Activated effector memory CD4-positive, alpha-beta T cell treated with anti-CD3 and anti-CD28 coated beads, Interleukin-2, amount 50 U/mL, for 16 hours (primary cell): ENCODE data around the gene GNB1.
"Not testable (repeated sequence)": the region's sequence is repeated elsewhere in the genome, so short reads cannot be mapped to it uniquely, and the experiment has no call there.

ENCODE experiments used
- DNase-seq: peaks from one replicate; pipeline ENCODE4 v3.0.0-alpha.2; 2020

Gene GNB1

DNA sequence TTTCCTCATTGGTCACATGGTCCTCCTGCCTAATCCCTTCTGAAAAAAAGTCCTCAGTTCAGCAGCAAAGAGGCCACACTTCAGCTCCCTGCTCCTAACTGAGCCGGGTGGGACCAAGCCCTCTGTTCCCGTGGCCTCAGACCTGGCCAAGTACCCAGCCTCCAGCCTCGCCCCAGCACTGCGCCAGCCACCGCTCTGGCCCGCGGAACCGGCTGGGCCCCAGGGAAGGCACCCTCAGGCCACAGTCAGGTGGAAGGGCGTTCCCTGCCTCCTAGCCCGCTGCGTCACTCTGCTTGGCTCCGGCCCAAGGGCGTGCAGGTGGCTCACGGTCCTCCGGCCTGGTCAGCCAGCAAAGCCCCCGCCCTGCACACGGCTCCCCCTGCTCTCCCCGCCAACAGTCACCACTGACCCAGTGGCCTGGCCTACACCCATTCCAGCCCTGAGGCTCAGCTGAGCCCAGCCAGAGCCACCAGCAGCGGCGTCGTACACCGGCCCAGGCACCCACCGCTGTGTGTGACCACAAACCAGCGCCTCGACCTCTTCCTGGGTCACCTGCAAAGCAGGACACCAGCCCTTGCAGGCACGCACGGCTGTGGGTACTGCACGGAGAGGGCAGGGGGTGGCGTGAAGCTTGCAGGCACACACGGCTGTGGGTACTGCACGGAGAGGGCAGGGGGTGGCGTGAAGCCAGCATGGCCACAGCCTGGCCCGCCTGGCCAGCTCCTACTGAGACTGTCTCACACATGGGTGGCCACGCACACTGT is 132.0 kb downstream of the GNB1 start:
- DNase-seq: no peak

DNA sequence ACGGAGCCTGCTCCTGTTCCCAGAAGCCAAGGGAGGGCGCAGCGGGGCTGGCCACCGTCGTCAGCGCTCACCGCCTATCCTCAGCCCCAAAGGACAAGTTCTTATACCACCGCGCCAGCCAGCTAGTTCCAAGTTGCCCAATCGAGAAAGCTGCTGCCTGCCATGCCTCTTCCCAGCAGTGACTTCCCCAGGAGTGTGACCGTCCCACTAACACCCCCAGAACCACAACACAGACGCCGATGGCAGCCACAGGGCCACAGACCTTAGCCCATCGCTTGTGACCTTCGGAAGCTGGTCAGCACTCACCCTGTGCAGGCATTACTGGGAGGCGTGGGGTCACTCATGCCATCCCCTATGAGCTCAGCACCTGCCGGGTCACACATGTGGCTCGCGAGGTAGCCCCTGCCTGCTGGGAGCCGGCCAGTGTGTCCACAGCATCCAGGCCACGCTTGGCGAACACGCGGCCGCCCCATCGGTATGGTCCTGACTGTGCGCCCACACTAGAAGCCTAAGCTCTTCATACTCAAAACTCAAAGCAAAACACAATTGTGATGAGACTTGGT is 132.7 kb downstream of the GNB1 start:
- no peak for DNase-seq

DNA sequence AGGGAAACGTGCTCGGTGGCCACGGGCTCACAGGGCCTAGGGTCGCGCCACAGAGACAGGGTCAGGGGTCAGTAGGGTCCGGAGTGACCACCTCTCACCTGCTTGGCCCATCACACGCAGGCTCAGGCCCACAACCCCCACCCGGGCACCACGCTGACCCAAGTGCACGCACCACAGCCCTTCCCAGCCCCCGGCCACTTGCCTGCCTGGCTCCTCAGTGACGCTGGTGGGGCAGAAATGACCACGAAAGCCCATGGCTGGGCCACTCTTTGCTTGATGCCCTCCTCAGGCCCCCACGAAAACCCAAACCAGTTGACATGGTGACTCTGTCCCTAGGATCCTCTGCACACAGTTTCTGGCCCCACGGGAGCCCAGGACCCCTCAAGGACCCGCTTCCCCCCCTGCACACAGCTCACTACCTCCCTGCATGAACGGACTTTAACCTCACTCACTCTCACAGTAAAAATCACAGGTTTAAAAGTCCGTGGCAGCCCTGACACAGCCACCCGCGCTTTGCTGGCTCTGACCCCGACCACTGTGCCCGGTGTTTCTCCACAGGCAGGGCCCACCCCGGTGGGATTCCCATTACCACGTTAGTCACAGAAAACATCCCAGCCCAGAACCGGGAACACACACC is 133.3 kb downstream of the GNB1 start:
- DNase-seq: no peak

DNA sequence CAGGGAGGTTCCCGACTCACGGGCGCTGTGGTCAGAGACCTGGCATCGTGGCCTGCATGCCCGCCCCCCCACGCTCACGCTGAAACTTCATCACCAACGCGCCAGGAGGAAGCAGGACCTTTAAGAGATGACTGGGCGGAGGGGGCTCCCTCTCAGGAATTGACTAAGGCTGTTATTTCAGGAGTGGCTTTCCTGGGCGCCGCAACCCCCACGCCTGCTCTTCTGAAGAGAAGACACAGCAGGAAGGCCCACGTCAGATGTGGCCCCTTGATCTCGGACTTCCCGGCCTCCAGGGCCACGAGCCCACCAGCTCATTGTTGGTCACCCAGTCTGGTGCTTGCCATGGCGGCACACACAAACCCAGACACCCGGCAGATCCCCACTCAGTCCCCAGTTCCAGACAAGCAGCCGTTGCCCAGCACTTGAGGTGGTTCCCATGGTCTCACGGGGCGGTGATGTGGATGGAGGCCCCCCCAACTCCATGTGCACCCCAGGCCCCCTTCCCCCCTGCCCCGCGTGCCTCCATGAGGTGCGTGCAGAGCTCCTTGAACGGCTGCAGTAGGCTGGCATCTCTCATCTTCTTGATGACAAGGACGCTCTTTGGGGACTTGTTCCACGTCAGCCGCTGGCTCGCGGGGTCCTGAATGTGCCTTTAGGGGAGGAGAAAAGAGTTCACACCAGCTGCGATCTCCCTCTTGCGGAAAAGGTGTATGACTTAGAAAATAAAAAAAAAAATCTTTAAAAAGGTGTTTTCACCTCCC is 134.0 kb downstream of the GNB1 start:
- no peak for DNase-seq

DNA sequence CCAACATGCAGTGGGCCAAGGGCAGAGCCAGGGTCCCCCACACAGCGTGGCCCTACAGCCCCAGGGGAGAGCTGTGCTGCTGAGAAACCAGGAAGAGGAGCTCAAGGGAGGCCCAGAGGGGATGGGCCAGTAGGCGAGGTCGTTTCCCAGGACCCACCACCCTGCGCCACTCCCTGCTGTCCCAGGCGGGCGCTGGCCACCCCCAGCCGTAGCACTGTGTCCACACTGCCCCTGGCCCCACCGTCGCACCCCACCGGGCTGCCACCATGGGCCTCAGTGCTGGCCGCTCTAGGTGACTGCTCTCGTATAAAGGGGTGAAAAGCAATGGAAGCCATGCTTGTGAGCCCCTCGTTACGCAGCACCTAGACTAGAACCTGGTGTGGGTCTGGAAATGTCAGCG is 135.0 kb downstream of the GNB1 start:
- no peak for DNase-seq

GRCh38 chr1:1755426-1755825 is 135.5 kb downstream of the GNB1 start:
- DNase-seq: no peak

DNA sequence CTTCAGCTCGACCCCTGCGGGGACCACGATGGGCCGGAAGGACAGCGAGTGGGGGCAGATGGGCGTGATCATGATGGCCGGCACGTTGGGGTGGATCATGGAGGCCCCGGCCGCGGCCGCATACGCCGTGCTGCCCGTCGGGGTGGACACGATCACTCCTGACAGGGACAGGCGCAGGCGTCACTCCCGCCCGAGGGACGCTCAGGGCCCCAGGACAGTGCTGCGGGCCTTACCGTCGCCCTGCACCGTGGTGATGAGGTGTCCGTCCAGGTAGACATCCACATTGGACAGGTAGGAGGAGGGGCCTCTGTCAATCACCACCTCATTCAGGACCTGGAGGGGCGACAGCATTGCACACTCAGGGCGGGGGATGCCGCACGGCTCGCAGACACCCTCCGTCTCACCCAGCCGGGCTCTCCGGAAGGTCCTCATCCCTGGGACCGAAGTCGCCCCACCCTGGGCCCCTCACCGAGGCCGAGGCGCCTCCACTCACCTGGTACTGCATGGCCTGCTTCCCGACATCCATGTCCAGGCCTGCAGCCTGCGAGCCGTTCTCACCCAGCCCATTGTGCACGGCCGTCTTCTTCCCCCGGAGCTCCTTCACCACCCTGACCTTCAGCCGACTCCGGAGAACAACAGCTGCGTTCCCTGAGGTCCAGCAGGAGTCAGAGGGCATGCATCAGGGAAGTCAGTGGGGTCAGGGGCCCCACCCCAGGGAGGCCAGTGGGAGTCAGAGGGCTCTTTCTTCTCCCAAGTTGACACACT is 136.7 kb downstream of the GNB1 start:
- no peak for DNase-seq

GRCh38 chr1:1753607-1754005 is 137.3 kb downstream of the GNB1 start:
- no peak for DNase-seq

- no peak for DNase-seq
Observed at GRCh38 chr1:1752636-1753606, 138.0 kb downstream of the GNB1 start.

- no peak for DNase-seq
Observed at GRCh38 chr1:1752190-1752589, 138.7 kb downstream of the GNB1 start.

GRCh38 chr1:1749941-1750340 is 140.9 kb downstream of the GNB1 start:
- not testable (repeated sequence) for DNase-seq

DNA sequence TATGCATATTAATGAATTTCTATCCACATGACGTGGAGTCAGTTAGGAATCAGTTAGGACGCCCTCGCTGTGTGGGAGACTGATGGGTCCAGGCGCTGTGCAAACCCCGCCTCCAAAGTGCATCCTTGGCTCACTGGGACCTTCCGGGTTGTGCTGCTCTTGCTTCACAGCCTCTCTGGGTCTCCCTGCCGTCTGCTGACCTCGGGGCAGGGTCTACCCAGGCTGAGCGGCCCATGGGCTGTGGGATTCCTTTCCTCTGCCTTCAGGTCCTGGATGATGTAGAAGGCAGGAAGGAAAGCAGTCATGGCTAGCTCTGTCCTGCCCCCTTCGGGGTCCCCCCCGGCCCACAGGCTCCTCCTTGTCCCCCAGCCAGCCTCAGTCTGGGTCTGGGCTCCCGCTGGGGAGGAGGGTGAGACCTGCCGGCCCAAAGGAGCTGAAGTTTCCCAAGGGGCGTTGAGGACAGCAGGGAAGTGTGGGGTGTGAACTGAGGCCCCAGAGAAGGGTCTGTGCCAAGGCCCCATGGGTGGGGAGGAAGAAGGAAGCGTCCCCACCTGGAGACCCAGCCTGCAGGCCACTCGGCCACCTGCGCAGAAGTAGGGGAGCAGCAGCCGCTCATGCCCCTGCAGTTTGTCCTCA is 142.1 kb downstream of the GNB1 start:
- no peak for DNase-seq

DNA sequence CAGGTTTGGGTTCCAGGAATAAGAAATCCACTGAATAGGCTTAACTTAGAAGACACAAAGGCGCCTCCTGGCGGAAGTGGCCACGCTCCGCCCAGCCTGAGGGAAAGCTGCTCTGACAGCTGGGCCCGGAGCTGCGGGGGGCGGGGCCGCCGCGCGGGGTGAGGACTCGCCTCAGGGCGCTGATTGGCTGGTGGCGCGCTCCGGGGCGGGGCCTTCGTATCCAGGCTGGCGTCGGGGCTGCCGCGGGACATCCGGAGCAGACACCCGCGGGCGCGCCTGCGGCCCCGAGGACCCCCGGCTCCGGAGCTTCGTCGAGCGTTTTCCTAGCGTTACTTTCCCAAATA is 144.3 kb downstream of the GNB1 start:
- DNase-seq: not testable (repeated sequence)

DNA sequence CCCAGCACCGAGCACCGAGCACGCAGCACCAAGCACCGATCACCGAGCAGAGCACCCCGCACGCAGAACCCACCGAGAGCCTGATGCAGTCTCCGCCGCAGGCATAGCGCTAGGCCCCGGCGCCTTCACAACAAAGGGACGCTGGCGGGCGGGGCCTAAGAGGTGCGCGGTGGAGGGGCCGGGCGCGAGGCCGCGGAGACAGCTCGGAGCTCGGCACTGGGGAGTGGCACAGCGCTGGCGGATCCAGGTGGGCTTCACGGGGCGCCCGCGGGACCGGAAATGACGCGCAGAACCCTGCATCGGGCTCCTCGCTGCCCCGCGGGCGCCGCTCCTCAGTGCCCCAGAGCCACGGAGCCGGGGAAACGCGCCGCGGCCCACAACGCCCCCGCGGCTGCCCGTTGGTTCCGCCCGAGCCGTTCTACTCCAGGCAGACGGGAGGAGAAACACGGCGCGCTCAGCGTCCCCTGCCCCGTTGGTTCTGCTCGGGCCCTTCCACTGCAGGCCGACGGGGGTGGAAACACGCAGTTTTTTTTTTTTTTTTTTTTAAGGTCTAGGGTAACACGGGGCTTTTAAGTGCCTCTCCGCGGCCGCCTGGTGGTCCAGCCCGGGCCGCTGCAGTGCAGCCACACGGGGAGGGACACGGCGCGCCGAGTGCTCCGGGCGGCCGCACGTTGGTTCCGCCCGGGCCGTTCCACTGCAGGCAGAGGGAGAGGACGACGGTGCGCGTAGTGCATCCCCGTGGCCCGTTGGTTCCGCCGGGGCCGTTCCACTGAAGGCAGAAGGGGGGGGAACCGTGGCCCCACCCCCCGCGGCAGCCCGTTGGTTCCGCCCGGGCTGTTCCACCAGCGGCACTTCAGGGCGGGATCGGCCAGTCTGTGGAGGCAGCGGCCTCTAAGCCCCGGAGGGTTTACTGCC is 145.0 kb downstream of the GNB1 start:
- peak; percentile 97 for DNase-seq

DNA sequence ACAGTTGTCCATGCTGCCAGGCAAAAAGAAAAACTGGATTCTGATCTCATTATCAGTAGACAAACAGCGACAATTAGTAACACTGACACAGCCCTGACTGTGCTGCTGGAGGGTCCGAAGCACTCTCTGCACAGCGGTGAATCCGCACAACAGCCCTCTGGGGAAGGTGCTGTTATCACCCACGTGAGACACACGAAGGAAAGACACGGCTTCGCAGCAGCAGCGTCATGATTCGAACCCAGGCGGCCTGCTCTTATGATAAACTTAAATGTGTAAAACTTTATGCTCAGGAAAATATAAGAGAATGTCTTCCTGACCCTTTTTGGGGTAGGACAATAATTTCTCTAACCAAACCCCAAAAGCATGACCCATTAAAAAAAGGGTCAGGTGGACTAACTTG is 148.4 kb downstream of the GNB1 start:
- DNase-seq: not testable (repeated sequence)

DNA sequence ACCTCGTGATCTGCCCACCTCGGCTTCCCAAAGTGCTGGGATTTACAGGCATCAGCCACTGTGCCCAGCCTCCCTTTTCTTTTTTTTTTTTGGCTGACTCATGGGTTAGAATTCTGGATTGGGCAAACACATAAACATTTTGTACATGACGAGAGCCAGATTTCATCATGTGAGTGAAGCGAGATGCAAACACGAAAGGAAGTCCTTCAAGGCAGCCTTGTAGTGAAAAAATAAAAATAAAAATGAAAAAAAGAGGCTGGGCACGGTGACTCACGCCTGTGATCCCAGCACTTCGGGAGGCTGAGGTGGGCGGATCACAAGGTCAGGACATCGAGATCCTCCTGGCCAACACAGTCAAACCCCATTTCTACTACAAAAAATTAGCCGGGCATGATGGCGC is 149.9 kb downstream of the GNB1 start:
- DNase-seq: not testable (repeated sequence)

DNA sequence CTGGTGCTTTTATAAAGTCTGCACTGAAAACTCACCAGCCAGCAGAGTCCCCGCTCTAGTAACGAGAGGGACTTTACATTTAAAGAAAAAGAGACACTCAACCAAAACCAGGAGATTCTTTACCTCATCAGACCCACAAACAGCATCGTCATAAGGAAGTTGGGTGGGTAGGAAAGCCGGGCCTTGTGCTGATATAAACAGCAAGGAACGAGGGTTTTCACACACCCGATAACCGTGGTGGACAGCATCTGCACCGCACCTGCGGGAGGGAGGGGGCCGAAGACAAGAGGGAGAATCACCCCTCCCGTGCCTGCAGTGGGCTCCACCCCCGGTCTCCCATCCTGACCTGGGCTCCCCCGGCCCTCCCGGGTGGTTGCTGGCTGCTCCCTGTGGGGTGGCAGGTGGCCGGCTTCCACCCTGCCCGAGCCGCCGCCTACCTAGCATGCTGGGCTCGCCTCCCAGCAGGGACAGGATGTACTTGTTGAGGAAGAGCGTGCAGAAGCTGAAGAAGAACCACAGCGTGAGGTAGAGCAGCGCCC is 152.0 kb downstream of the GNB1 start:
- DNase-seq: not testable (repeated sequence)

- DNase-seq: not testable (repeated sequence)
Observed at GRCh38 chr1:1737675-1738590, 153.0 kb downstream of the GNB1 start.
